ENCODE results near the gene FUOM.

DNA sequence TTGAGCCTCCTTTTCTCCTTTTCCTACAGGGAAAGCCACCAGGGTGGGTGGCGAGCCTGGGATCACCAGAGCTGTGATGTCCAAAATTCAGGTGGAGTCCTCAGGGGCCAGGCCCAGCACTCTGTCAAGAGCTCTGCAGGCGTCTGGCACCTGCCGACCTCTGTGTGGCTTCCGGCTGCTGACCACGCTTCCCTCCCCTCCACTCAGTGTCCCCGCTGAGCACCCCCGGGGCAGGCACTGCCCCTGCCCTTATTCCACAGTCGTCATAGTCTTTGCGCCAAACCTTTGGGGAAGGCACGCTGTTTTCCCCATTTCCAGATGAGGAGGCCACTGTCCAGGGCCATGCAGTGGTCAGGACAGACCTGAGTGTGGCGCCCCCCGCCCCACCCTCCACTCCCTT lies 43.7 kb upstream of the FUOM start:
- TF ChIP-seq, protein P1, sequence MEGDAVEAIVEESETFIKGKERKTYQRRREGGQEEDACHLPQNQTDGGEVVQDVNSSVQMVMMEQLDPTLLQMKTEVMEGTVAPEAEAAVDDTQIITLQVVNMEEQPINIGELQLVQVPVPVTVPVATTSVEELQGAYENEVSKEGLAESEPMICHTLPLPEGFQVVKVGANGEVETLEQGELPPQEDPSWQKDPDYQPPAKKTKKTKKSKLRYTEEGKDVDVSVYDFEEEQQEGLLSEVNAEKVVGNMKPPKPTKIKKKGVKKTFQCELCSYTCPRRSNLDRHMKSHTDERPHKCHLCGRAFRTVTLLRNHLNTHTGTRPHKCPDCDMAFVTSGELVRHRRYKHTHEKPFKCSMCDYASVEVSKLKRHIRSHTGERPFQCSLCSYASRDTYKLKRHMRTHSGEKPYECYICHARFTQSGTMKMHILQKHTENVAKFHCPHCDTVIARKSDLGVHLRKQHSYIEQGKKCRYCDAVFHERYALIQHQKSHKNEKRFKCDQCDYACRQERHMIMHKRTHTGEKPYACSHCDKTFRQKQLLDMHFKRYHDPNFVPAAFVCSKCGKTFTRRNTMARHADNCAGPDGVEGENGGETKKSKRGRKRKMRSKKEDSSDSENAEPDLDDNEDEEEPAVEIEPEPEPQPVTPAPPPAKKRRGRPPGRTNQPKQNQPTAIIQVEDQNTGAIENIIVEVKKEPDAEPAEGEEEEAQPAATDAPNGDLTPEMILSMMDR (IDR thresholded peaks at IDR 0.05; ENCODE audit: poor library complexity, severe bottlenecking): no peak
- TF ChIP-seq EZH2 (IDR thresholded peaks at IDR 0.05; ENCODE audit: borderline replicate concordance, insufficient read depth, low read length, poor library complexity, severe bottlenecking): no peak
- TF ChIP-seq, protein P2, sequence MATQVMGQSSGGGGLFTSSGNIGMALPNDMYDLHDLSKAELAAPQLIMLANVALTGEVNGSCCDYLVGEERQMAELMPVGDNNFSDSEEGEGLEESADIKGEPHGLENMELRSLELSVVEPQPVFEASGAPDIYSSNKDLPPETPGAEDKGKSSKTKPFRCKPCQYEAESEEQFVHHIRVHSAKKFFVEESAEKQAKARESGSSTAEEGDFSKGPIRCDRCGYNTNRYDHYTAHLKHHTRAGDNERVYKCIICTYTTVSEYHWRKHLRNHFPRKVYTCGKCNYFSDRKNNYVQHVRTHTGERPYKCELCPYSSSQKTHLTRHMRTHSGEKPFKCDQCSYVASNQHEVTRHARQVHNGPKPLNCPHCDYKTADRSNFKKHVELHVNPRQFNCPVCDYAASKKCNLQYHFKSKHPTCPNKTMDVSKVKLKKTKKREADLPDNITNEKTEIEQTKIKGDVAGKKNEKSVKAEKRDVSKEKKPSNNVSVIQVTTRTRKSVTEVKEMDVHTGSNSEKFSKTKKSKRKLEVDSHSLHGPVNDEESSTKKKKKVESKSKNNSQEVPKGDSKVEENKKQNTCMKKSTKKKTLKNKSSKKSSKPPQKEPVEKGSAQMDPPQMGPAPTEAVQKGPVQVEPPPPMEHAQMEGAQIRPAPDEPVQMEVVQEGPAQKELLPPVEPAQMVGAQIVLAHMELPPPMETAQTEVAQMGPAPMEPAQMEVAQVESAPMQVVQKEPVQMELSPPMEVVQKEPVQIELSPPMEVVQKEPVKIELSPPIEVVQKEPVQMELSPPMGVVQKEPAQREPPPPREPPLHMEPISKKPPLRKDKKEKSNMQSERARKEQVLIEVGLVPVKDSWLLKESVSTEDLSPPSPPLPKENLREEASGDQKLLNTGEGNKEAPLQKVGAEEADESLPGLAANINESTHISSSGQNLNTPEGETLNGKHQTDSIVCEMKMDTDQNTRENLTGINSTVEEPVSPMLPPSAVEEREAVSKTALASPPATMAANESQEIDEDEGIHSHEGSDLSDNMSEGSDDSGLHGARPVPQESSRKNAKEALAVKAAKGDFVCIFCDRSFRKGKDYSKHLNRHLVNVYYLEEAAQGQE (IDR thresholded peaks at IDR 0.05; ENCODE audit: borderline replicate concordance): no peak
- TF ChIP-seq POLR2AphosphoS5 (IDR thresholded peaks at IDR 0.05): no peak
- TF ChIP-seq EP300 (conservative IDR thresholded peaks at IDR 0.05; ENCODE audit: poor library complexity, severe bottlenecking): no peak
- no peak for TF ChIP-seq RAD21 (conservative IDR thresholded peaks at IDR 0.05)
- TF ChIP-seq SMC3 (conservative IDR thresholded peaks at IDR 0.05; ENCODE audit: poor library complexity): no peak
- no peak for TF ChIP-seq TAF1 (IDR thresholded peaks at IDR 0.05; ENCODE audit: low read depth)

All from neural cell (in vitro differentiated cells).